Tibial nerve (tissue), 3 donors: ENCODE measurements around the gene UBE2E2.

Source experiments
- CTCF ChIP-seq, 5 experiments: fragments of 200-600 bp in 3 of 5; fragments of 450-650 bp in 2 of 5; sonication (generic) in 3 of 5; IDR thresholded peaks; one replicate each; pipeline ENCODE4 v1.5.1; 2016 to 2019; ENCODE audit warnings: antibody characterized with exemption in 5 of 5, mild to moderate bottlenecking in 3 of 5, moderate library complexity in 2 of 5
- POLR2A ChIP-seq, 2 donors: fragments of 450-650 bp; IDR thresholded peaks; one replicate each; pipeline ENCODE4 v1.6.1; 2017; ENCODE audit warnings: antibody characterized with exemption in 2 of 2, mild to moderate bottlenecking in 2 of 2, moderate library complexity in 2 of 2

GRCh38 chr3:23221136-23221535 is 18.0 kb downstream of the UBE2E2 start:
- TF ChIP-seq POLR2A (IDR thresholded peaks at IDR 0.05) (no peak), CTCF (IDR thresholded peaks at IDR 0.05) (no peak)
